Measurements from ENCODE around the gene ATP11A.

The ATP11A gene

GRCh38 chr13:112668924-112669323 is 20.9 kb upstream of the ATP11A start:
- H3K4me3 ChIP-seq (ENCODE audit: low read depth, low read length) = no peak overlapping the region
- POLR2A ChIA-PET = no interaction called here
- no peak for DNase-seq (ENCODE audit: low read depth, low spot score)
- CTCF ChIA-PET = no interaction called here
- TF ChIP-seq, protein P1, sequence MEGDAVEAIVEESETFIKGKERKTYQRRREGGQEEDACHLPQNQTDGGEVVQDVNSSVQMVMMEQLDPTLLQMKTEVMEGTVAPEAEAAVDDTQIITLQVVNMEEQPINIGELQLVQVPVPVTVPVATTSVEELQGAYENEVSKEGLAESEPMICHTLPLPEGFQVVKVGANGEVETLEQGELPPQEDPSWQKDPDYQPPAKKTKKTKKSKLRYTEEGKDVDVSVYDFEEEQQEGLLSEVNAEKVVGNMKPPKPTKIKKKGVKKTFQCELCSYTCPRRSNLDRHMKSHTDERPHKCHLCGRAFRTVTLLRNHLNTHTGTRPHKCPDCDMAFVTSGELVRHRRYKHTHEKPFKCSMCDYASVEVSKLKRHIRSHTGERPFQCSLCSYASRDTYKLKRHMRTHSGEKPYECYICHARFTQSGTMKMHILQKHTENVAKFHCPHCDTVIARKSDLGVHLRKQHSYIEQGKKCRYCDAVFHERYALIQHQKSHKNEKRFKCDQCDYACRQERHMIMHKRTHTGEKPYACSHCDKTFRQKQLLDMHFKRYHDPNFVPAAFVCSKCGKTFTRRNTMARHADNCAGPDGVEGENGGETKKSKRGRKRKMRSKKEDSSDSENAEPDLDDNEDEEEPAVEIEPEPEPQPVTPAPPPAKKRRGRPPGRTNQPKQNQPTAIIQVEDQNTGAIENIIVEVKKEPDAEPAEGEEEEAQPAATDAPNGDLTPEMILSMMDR (IDR thresholded peaks at IDR 0.05; ENCODE audit: insufficient read depth, low read length, missing control alignments) = no peak

GRCh38 chr13:112669881-112670499 is 19.8 kb upstream of the ATP11A start:
- ChIA-PET CTCF (no interaction called here), POLR2A (no interaction called here)
- no peak overlapping the region for H3K4me3 ChIP-seq (ENCODE audit: low read depth, low read length)
- DNase-seq (ENCODE audit: low read depth, low spot score) = no peak
- TF ChIP-seq, protein P1 (IDR thresholded peaks at IDR 0.05; ENCODE audit: insufficient read depth, low read length, missing control alignments) = no peak

DNA sequence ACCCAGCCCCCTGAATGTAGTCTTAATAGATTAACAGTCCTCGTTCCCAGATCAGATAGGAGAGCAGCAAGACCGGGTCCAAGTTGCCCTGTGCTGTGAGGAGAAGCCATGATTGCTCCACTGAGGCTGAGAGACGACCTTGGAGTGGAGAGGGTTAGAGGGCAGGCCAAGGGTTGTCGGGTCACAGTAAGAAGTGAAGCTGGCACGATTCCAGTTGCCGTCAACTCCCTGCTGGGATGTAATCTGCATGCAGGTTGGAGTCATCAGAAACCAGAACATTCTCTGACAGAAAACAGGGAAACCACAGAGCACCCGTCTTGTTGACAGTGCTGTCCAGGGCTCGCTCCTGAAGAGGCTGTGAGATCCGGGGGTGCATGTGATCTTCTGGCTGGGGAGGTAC is 19.0 kb upstream of the ATP11A start:
- ChIA-PET CTCF (interaction anchor here (1.4 kb wide), 1 partner anchor 261 kb away, joined by 3 read pairs; no protein-coding TSS in a partner anchor), POLR2A (no interaction called here)
- no peak overlapping the region for H3K4me3 ChIP-seq (ENCODE audit: low read depth, low read length)
- TF ChIP-seq, protein P1 (IDR thresholded peaks at IDR 0.05; ENCODE audit: insufficient read depth, low read length, missing control alignments) = no peak
- no peak for DNase-seq (ENCODE audit: low read depth, low spot score)

DNA sequence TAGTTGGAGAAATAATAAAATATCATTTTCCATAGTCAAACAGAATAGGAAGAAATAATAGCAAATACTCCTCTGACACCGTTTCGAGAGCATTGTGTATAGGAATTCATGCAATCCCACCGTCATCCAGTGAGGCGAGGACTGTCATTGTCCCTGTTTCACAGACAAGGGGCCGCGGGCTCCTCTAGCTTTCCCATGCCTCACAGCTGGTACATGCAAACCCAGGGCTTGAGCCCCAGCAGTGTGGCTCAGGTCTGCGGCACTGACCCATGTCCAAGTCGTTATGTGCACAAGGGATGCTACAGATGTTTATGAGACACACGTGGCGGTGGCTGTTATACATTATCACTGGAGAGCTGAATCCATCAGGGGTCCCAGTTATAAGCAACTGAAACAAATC is 18.5 kb upstream of the ATP11A start:
- TF ChIP-seq, protein P1 (IDR thresholded peaks at IDR 0.05; ENCODE audit: insufficient read depth, low read length, missing control alignments) = no peak
- CTCF ChIA-PET = interaction anchor here (1.1 to 1.4 kb wide), 2 partner anchors 203 to 261 kb away, joined by 3 to 4 read pairs; no protein-coding TSS in a partner anchor
- H3K4me3 ChIP-seq (ENCODE audit: low read depth, low read length) = no peak overlapping the region
- POLR2A ChIA-PET = no interaction called here
- no peak for DNase-seq (ENCODE audit: low read depth, low spot score)

- no peak for DNase-seq (ENCODE audit: low read depth, low spot score)
- ChIA-PET POLR2A (no interaction called here), CTCF (no interaction called here)
- no peak overlapping the region for H3K4me3 ChIP-seq (ENCODE audit: low read depth, low read length)
- TF ChIP-seq, protein P1 (IDR thresholded peaks at IDR 0.05; ENCODE audit: insufficient read depth, low read length, missing control alignments) = no peak
These were observed 17.1 kb upstream of the ATP11A start for GRCh38 chr13:112672651-112673284.

DNA sequence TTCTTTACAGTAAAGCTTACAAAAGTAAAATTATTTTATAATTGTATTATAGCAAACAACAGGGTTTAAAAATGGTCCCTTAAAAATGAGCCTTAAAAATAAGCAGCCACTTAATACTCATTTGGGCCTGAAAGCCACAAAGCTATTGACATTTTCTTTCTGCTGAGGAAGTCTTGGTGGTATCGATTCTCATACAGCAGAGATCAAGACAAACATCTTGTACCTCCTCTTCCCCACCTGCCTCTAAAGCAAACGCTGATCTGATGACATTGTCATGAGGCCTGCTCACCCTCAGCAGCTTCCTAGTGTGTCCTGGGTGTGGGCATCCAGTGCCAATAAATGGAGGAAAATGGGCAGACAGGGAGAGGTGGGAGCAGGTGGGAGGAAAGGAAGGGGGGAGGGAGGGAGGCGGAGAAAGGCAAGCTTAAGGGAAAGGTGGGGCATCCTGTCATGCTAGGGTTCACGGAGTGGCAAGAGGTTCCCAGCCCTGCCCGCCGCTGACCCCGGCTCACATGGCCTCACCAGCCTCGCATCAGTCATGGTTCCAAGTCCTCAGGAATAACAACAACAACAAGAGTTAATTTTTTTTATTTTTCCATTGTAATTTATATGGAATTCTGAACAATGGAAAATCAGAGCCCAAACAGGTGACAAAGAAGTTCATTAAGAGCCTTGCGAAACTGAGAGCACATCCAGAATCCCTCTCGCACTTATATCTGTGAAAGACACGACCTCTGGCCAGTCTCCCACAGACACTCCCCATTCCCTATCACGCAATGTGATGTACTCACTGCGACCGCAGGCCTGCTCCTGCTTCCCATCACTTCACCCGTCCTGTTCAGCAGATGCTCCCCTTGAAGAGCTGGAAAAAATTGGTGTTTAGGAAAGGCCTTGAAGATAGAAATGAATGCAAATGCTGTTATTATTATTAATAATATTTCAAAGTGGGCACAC is 15.1 kb upstream of the ATP11A start:
- H3K4me3 ChIP-seq (ENCODE audit: low read depth, low read length) = no peak overlapping the region
- DNase-seq (ENCODE audit: low read depth, low spot score) = no peak
- TF ChIP-seq, protein P1 (IDR thresholded peaks at IDR 0.05; ENCODE audit: insufficient read depth, low read length, missing control alignments) = no peak
- ChIA-PET CTCF (interaction anchor here (0.7 kb wide), 1 partner anchor 200 kb away, joined by 3 read pairs; no protein-coding TSS in a partner anchor), POLR2A (no interaction called here)

Measured in AG04449 (cell line).